Caco-2 (cell line): ENCODE data around the gene GDPD4. TPM values are rescaled to one million over a fixed set of nuclear protein-coding genes. Genes with fewer than 3 reads are reported as not detected.
A peak's percentile ranks its signal among the peaks of the same experiment; 100 is the strongest.

Experiments used
- BruUV-seq: library from RNA; stranded (reverse); fragments of 400-500 nt; replicated peaks from 2 replicates; lab custom pipeline; 2021; lab: Mats Ljungman, UMichigan
- CTCF ChIA-PET: fragments of 300-600 bp; sonication (Branson Sonifier 250); formaldehyde crosslinking; loops from one replicate; lab custom pipeline; 2022; ENCODE audit warnings: antibody characterized with exemption; lab: Charles Lee
- POLR2A ChIA-PET: fragments of 300-600 bp; sonication (Branson Sonifier 250); formaldehyde crosslinking; loops from one replicate; lab custom pipeline; 2022; ENCODE audit warnings: antibody characterized with exemption; lab: Charles Lee
- DNase-seq, 2 experiments: peaks; one replicate each; pipeline versions ENCODE4 v3.0.0 to v3.0.0-alpha.2; 2020 to 2022
- H3K27me3 ChIP-seq: replicated peaks from 2 replicates; pipeline ENCODE4 v1.6.0; 2011; ENCODE audit warnings: low read length; ENCODE audit not compliant: control insufficient read depth, insufficient read depth
- H3K36me3 ChIP-seq: 2 replicates; pipeline ENCODE4 v1.5.1; 2011; ENCODE audit warnings: low read length; ENCODE audit not compliant: control insufficient read depth, insufficient read depth
- H3K4me1 ChIP-seq: fragments of 250-450 bp; sonication (Bioruptor Pico); 2 replicates; pipeline ENCODE4 v1.5.1; 2020; ENCODE audit warnings: mild to moderate bottlenecking
- H3K4me3 ChIP-seq: 2 replicates; pipeline ENCODE4 v1.5.1; 2011; ENCODE audit warnings: low read depth, mild to moderate bottlenecking, control low read depth, low read length
- H3K9me3 ChIP-seq: fragments of 250-450 bp; sonication (Bioruptor Pico); 2 replicates; pipeline ENCODE4 v1.5.1; 2020; ENCODE audit warnings: mild to moderate bottlenecking, moderate library complexity
- H3K27ac Mint-ChIP-seq: one replicate; pipeline ENCODE4 v1.8.0; 2022; ENCODE audit warnings: mixed read lengths; ENCODE audit not compliant: unreplicated experiment
- H3K27me3 Mint-ChIP-seq: one replicate; pipeline ENCODE4 v1.8.0; 2022; ENCODE audit warnings: mixed read lengths; ENCODE audit not compliant: insufficient read depth, unreplicated experiment
- H3K36me3 Mint-ChIP-seq: one replicate; pipeline ENCODE4 v1.8.0; 2022; ENCODE audit warnings: mild to moderate bottlenecking, mixed read lengths; ENCODE audit not compliant: insufficient read depth, unreplicated experiment
- H3K4me1 Mint-ChIP-seq: one replicate; pipeline ENCODE4 v1.8.0; 2022; ENCODE audit warnings: low read depth, mixed read lengths; ENCODE audit not compliant: unreplicated experiment
- H3K4me3 Mint-ChIP-seq: one replicate; pipeline ENCODE4 v1.8.0; 2022; ENCODE audit warnings: mild to moderate bottlenecking, moderate library complexity, mixed read lengths; ENCODE audit not compliant: unreplicated experiment
- H3K9me3 Mint-ChIP-seq: one replicate; pipeline ENCODE4 v1.8.0; 2022; ENCODE audit warnings: mixed read lengths; ENCODE audit not compliant: unreplicated experiment
- CTCF ChIP-seq, 2 experiments: fragments of 200-600 bp in 1 of 2; IDR thresholded peaks; 1 replicate in 1 of 2; 2 replicates in 1 of 2; pipeline versions ENCODE4 v1.5.1 to v1.8.0; 2011 to 2022; ENCODE audit warnings: antibody characterized with exemption in 1 of 2, control low read depth in 1 of 2, inconsistent platforms in 1 of 2, low read depth in 1 of 2, low read length in 1 of 2, mild to moderate bottlenecking in 1 of 2, moderate library complexity in 1 of 2; ENCODE audit not compliant: insufficient read depth in 1 of 2, severe bottlenecking in 1 of 2, unreplicated experiment in 1 of 2
- intact Hi-C: fragments of 100-400 bp; cut with micrococcal nuclease; formaldehyde crosslinking; loops from one replicate; pipeline ENCODE4 v1.10.0; 2022; ENCODE audit not compliant: unreplicated experiment
- total RNA-seq: library from RNA; stranded (reverse); gene quantifications from 2 replicates; pipeline ENCODE4 v1.2.3, GENCODE V29; 2022

GDPD4 gene
- total RNA-seq, 1 experiment from 2014 or later = not detected

DNA sequence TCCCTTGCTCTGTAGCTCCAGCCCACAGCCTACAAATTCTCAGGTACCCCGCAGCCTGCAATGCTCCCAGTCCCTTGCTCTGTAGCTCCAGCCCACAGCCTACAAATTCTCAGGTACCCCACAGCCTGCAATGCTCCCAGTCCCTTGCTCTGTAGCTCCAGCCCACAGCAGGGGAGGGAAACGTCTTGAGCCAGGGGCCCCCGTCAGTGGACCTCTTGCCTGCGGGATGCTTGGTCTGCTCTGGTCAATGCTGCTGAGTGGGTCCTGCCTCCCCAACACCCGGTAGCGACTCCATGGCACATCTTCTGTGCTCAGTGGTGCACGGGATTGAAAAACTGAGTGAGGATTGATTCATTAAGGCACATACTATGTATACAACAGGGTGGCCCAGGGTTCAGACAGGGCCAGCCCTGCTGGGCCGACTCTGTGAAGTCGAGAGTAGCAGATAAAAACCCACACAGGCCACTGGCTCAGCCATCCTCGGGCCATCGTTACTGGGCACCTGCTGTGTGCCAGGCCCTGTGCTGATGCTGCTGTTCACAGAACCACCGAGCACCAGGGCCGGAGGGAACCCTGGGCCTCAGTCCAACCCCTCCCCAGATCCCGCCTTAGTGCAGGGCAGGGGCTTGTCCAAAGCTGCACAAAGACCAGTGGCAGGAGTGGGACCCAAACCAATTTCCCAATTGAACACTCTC, 103.7 kb downstream of the GDPD4 start:
- H3K4me3 ChIP-seq = no peak overlapping the region
- Mint-ChIP-seq H3K27ac (no peak overlapping the region), H3K9me3 (no peaks in the 10 kb centered on the region), H3K27me3 (no peaks in the 10 kb centered on the region), H3K36me3 (no peaks in the 10 kb centered on the region), H3K4me3 (no peak overlapping the region), H3K4me1 (no peaks in the 10 kb centered on the region)
- TF ChIP-seq CTCF (IDR thresholded peaks at IDR 0.05; ENCODE audit: insufficient read depth in 1 of 2, low read depth in 1 of 2, low read length in 1 of 2, severe bottlenecking in 1 of 2, unreplicated experiment in 1 of 2) = no peak
- peak in 1 of 2 experiments; percentile 36 for DNase-seq
- POLR2A ChIA-PET = no interaction called here
- CTCF ChIA-PET = interaction anchor here (0.6 to 3.0 kb wide), 7 partner anchors 12 to 426 kb away, joined by 3 to 17 read pairs (median 3); partner anchors contain the start of gene MYO7A
- intact Hi-C loops = loop anchor here (5.0 to 10.0 kb wide), 3 partner anchors 95 to 217 kb away; no protein-coding TSS in a partner anchor
- BruUV-seq = no TSS peak
- no peaks in the 10 kb centered on the region for H3K36me3 ChIP-seq
- H3K27me3 ChIP-seq = no peaks in the 10 kb centered on the region
- H3K4me1 ChIP-seq = no peaks in the 10 kb centered on the region
- H3K9me3 ChIP-seq = no peaks in the 10 kb centered on the region

GRCh38 chr11:77196961-77197360, 104.5 kb downstream of the GDPD4 start:
- no peaks in the 10 kb centered on the region for H3K9me3 Mint-ChIP-seq
- BruUV-seq = no TSS peak
- no peaks in the 10 kb centered on the region for H3K27me3 ChIP-seq
- no peak for TF ChIP-seq CTCF (IDR thresholded peaks at IDR 0.05; ENCODE audit: insufficient read depth in 1 of 2, low read depth in 1 of 2, low read length in 1 of 2, severe bottlenecking in 1 of 2, unreplicated experiment in 1 of 2)
- no peak overlapping the region for H3K27ac Mint-ChIP-seq
- H3K4me3 ChIP-seq = no peak overlapping the region
- ChIA-PET CTCF (interaction anchor here (0.6 to 3.0 kb wide), 5 partner anchors 70 to 427 kb away, joined by 3 to 17 read pairs (median 3); partner anchors contain the start of gene MYO7A), POLR2A (no interaction called here)
- intact Hi-C loops = loop anchor here (1.0 to 10.0 kb wide), 5 partner anchors 95 to 422 kb away; no protein-coding TSS in a partner anchor
- H3K9me3 ChIP-seq = no peaks in the 10 kb centered on the region
- H3K36me3 Mint-ChIP-seq = no peaks in the 10 kb centered on the region
- no peaks in the 10 kb centered on the region for H3K36me3 ChIP-seq
- H3K4me1 Mint-ChIP-seq = no peaks in the 10 kb centered on the region
- peak in 1 of 2 experiments; percentile 32 for DNase-seq
- H3K4me3 Mint-ChIP-seq = no peak overlapping the region
- H3K4me1 ChIP-seq = no peaks in the 10 kb centered on the region
- H3K27me3 Mint-ChIP-seq = no peaks in the 10 kb centered on the region

DNA sequence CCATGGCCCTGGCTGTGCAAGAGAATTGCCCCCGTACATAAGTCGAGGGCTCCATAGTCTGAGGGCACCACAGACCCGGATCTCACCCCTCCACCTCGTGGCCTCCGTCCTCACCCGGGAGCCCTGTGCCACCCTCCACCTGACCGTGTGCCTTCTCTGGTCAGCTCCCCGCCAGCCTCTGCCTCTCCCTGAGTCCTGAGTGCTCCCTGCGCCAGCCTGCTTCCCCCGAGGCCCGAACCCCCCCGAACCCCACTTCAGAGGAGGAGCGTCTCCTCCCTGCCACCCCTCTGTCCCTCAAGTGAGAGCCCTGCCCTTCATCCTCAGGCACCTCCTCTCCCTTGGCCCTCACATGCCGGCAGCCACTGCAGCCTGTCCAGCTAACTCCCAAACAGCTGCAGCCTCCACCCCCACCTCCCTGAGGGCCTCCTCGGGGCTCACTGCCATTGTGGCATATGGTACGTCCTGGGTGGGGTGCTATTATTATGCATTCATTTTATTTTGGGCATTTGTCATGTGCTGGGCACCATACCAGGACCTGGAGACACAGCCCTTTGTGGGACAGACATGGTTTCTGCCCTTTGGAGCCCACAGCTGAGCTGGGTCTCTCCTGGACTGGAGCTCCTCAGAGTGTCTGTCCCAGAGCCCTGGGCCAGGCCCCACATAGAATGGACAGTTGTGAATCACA, 106.3 kb downstream of the GDPD4 start:
- DNase-seq = no peak
- TF ChIP-seq CTCF (IDR thresholded peaks at IDR 0.05; ENCODE audit: insufficient read depth in 1 of 2, low read depth in 1 of 2, low read length in 1 of 2, severe bottlenecking in 1 of 2, unreplicated experiment in 1 of 2) = no peak
- ChIA-PET CTCF (interaction anchor here (0.5 to 3.0 kb wide), 22 partner anchors 7 to 424 kb away, joined by 3 to 28 read pairs (median 4); partner anchors contain the start of genes AQP11 and MYO7A), POLR2A (interaction anchor here (0.5 kb wide), 1 partner anchor 100 kb away, joined by 3 read pairs; no protein-coding TSS in a partner anchor)
- Histone ChIP-seq H3K4me1 (no peaks in the 10 kb centered on the region), H3K4me3 (no peak overlapping the region), H3K36me3 (no peaks in the 10 kb centered on the region), H3K27me3 (no peaks in the 10 kb centered on the region), H3K9me3 (no peaks in the 10 kb centered on the region)
- Mint-ChIP-seq H3K27ac (no peak overlapping the region), H3K4me3 (no peak overlapping the region), H3K4me1 (no peaks in the 10 kb centered on the region), H3K27me3 (no peaks in the 10 kb centered on the region), H3K9me3 (no peaks in the 10 kb centered on the region), H3K36me3 (no peaks in the 10 kb centered on the region)
- intact Hi-C loops = loop anchor here (1.0 to 10.0 kb wide), 4 partner anchors 97 to 353 kb away; no protein-coding TSS in a partner anchor
- no TSS peak for BruUV-seq
